Hepatocyte (in vitro differentiated cells): ENCODE data around the gene PHACTR1.

Source experiments
- CTCF ChIP-seq: fragments of 200-600 bp; sonication (generic); IDR thresholded peaks from 2 replicates; pipeline ENCODE4 v1.5.1; 2016; ENCODE audit warnings: antibody characterized with exemption, mild to moderate bottlenecking; ENCODE audit not compliant: poor library complexity
- EZH2phosphoT487 ChIP-seq: fragments of 200-600 bp; sonication (generic); IDR thresholded peaks from one replicate; pipeline ENCODE4 v1.6.1; 2018; ENCODE audit warnings: antibody characterized with exemption, mild to moderate bottlenecking, low read depth, moderate library complexity; ENCODE audit not compliant: unreplicated experiment, severe bottlenecking

GRCh38 chr6:13175759-13176158 is 459.2 kb downstream of the PHACTR1 start:
- TF ChIP-seq CTCF: no peak
- no peak for TF ChIP-seq EZH2phosphoT487
